SK-N-SH treated with all-trans-retinoic acid at 6 μM for 48 hours (cell line): ENCODE data around the gene KRTAP10-2.

Experiments used
- ATAC-seq: fragments of 200-7000 bp; cut with Tn5 transposase; 3 replicates; pipeline ENCODE4 v1.9.1; 2020; ENCODE audit warnings: mild to moderate bottlenecking, moderate library complexity
- ARNTL ChIP-seq: fragments of 450-650 bp; formaldehyde crosslinking; IDR thresholded peaks from 2 replicates; pipeline ENCODE4 v1.5.0; 2020; ENCODE audit warnings: low read depth, mild to moderate bottlenecking, moderate library complexity, borderline replicate concordance
- BACH2 ChIP-seq: fragments of 250-450 bp; sonication (Bioruptor Pico); IDR thresholded peaks from 2 replicates; pipeline ENCODE4 v1.9.0; 2021; ENCODE audit warnings: mild to moderate bottlenecking, borderline replicate concordance
- CREB5 ChIP-seq: fragments of 250-450 bp; sonication (Bioruptor Pico); IDR thresholded peaks from 2 replicates; pipeline ENCODE4 v1.5.1; 2020; ENCODE audit warnings: low read depth, mild to moderate bottlenecking, moderate library complexity
- CSDC2 ChIP-seq: fragments of 250-450 bp; sonication (Bioruptor Pico); IDR thresholded peaks from 2 replicates; pipeline ENCODE4 v1.5.0; 2020; ENCODE audit warnings: mild to moderate bottlenecking, moderate library complexity
- CSRNP3 ChIP-seq: fragments of 250-450 bp; sonication (Bioruptor Pico); IDR thresholded peaks from 2 replicates; pipeline ENCODE4 v1.5.1; 2021; ENCODE audit warnings: mild to moderate bottlenecking, moderate library complexity
- ESRRG ChIP-seq: fragments of 250-450 bp; sonication (Bioruptor Pico); IDR thresholded peaks from 2 replicates; pipeline ENCODE4 v1.6.1; 2021; ENCODE audit warnings: mild to moderate bottlenecking
- GLIS3 ChIP-seq: fragments of 250-450 bp; sonication (Bioruptor Pico); IDR thresholded peaks from 2 replicates; pipeline ENCODE4 v1.5.0; 2020; ENCODE audit warnings: mild to moderate bottlenecking, moderate library complexity
- ISL1 ChIP-seq: fragments of 250-450 bp; sonication (Bioruptor Pico); IDR thresholded peaks from 2 replicates; pipeline ENCODE4 v2.1.2; 2022; ENCODE audit warnings: mild to moderate bottlenecking, moderate library complexity
- OSR1 ChIP-seq: fragments of 250-450 bp; sonication (Bioruptor Pico); IDR thresholded peaks from 2 replicates; pipeline ENCODE4 v1.8.0; 2022; ENCODE audit warnings: moderate library complexity, mild to moderate bottlenecking, inconsistent platforms
- PATZ1 ChIP-seq: fragments of 250-450 bp; sonication (Bioruptor Pico); IDR thresholded peaks from 2 replicates; pipeline ENCODE4 v1.8.0; 2020; ENCODE audit warnings: mild to moderate bottlenecking, moderate library complexity, borderline replicate concordance
- POU6F1 ChIP-seq: fragments of 250-450 bp; sonication (Bioruptor Pico); IDR thresholded peaks from 2 replicates; pipeline ENCODE4 v1.8.0; 2021; ENCODE audit warnings: low read depth, mild to moderate bottlenecking, moderate library complexity, borderline replicate concordance
- PPARA ChIP-seq: fragments of 250-450 bp; sonication (Bioruptor Pico); IDR thresholded peaks from 2 replicates; pipeline ENCODE4 v1.5.0; 2020; ENCODE audit warnings: mild to moderate bottlenecking, borderline replicate concordance
- RARB ChIP-seq: fragments of 250-450 bp; sonication (Bioruptor Pico); IDR thresholded peaks from 2 replicates; pipeline ENCODE4 v1.8.0; 2021; ENCODE audit warnings: mild to moderate bottlenecking, moderate library complexity
- SNAI2 ChIP-seq: fragments of 250-450 bp; sonication (Bioruptor Pico); IDR thresholded peaks from 2 replicates; pipeline ENCODE4 v1.5.0; 2020; ENCODE audit warnings: mild to moderate bottlenecking, moderate library complexity
- TOX ChIP-seq: fragments of 250-450 bp; sonication (Bioruptor Pico); IDR thresholded peaks from 2 replicates; pipeline ENCODE4 v1.8.0; 2021; ENCODE audit warnings: mild to moderate bottlenecking, moderate library complexity, borderline replicate concordance
- ZC3H10 ChIP-seq: fragments of 250-450 bp; sonication (Bioruptor Pico); IDR thresholded peaks from 2 replicates; pipeline ENCODE4 v1.5.1; 2021; ENCODE audit warnings: mild to moderate bottlenecking, moderate library complexity
- ZFP3 ChIP-seq: fragments of 250-450 bp; sonication (Bioruptor Pico); IDR thresholded peaks from 2 replicates; pipeline ENCODE4 v1.5.0; 2020; ENCODE audit warnings: mild to moderate bottlenecking, moderate library complexity
- ZFP30 ChIP-seq: fragments of 450-650 bp; formaldehyde crosslinking; IDR thresholded peaks from 2 replicates; pipeline ENCODE4 v1.5.0; 2022; ENCODE audit warnings: mild to moderate bottlenecking, moderate library complexity
- ZNF565 ChIP-seq: fragments of 450-650 bp; formaldehyde crosslinking; conservative IDR thresholded peaks from 2 replicates; pipeline ENCODE4 v1.5.0; 2020; ENCODE audit warnings: low read depth, mild to moderate bottlenecking, moderate library complexity
- ZNF70 ChIP-seq: fragments of 450-650 bp; formaldehyde crosslinking; IDR thresholded peaks from 2 replicates; pipeline ENCODE4 v1.5.0; 2020; ENCODE audit warnings: mild to moderate bottlenecking, moderate library complexity

KRTAP10-2 gene

GRCh38 chr21:44589586-44590305, 38.4 kb upstream of the KRTAP10-2 start:
- no peak for ATAC-seq
- no peak for TF ChIP-seq ESRRG (CRISPR knock-in tag)
- TF ChIP-seq PPARA = no peak
- no peak for TF ChIP-seq ZC3H10 (CRISPR knock-in tag)
- no peak for TF ChIP-seq ARNTL (CRISPR knock-in tag)
- no peak for TF ChIP-seq ZNF70 (CRISPR knock-in tag)
- no peak for TF ChIP-seq CSDC2 (CRISPR knock-in tag)
- TF ChIP-seq, all 23 proteins: peak for 0

GRCh38 chr21:44589094-44589493, 37.8 kb upstream of the KRTAP10-2 start:
- no peak for ATAC-seq
- TF ChIP-seq ESRRG (CRISPR knock-in tag) (no peak), CSRNP3 (no peak)

GRCh38 chr21:44585892-44586291, 34.6 kb upstream of the KRTAP10-2 start:
- no peak for ATAC-seq
- TF ChIP-seq CSRNP3 (no peak), SNAI2 (CRISPR knock-in tag) (no peak), BACH2 (CRISPR knock-in tag) (no peak), GLIS3 (no peak), RARB (CRISPR knock-in tag) (no peak), ZFP3 (CRISPR knock-in tag) (no peak), ZFP30 (CRISPR knock-in tag) (no peak), ZC3H10 (CRISPR knock-in tag) (no peak), PPARA (no peak), TOX (no peak), ESRRG (CRISPR knock-in tag) (no peak), ISL1 (no peak), OSR1 (CRISPR knock-in tag) (no peak), ZNF70 (CRISPR knock-in tag) (no peak), CSDC2 (CRISPR knock-in tag) (no peak)

GRCh38 chr21:44583800-44584147, 32.5 kb upstream of the KRTAP10-2 start:
- TF ChIP-seq TOX (no peak), GLIS3 (no peak), CSDC2 (CRISPR knock-in tag) (no peak), PPARA (no peak), POU6F1 (CRISPR knock-in tag) (no peak), ZFP30 (CRISPR knock-in tag) (no peak), ESRRG (CRISPR knock-in tag) (no peak), ISL1 (no peak), PATZ1 (CRISPR knock-in tag) (no peak), ZNF565 (CRISPR knock-in tag) (no peak), CREB5 (CRISPR knock-in tag) (no peak), ZC3H10 (CRISPR knock-in tag) (no peak)
- TF ChIP-seq, all 23 proteins: peak for 0
- ATAC-seq = no peak
